Measurements from ENCODE around the gene RND3.

The RND3 gene

DNA sequence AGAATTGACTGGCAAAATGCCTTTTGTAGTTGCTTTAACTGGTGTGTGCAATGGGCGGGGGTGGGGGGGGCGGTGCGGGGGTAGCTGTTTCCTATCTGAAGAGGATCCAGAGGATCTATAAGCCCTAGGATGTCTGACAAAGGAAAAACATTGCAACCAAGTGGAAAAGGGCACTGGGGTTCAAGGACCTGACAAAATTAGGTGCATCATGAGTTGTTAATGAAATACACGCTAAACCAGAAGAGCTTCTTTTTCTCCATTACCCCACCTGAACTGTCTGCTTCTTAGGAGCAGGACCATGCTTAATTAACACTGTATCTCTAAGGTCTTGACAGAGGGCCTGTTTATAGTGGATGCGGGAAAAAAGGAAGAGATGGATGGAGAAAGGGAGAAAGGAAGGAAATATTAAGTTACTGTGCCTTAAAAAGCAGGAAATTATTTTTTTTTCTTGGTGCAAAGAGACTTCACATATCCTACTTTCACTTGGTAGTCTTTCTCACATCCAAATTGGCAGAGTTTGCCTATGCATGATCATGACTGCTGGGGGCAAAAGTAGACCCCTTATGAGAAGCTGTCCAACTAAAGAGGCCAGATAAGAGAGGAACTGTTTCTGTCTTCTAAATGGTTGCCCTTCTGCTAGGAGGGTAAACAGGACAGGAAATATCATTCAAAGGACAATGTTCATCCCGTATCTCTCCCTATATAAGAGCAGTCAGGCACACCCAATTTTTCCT, 4.6 kb downstream of the RND3 start:
- H3K27me3 ChIP-seq (ENCODE audit: control insufficient read depth, insufficient read depth, low read length) = no peaks in the 10 kb centered on the region
- no peaks in the 10 kb centered on the region for H3K9me3 ChIP-seq (ENCODE audit: control insufficient read depth, insufficient read depth, low read length)
- H3K27ac ChIP-seq (ENCODE audit: low read length) = no peak overlapping the region
- no peak overlapping the region for H3K4me3 ChIP-seq (ENCODE audit: low read length)
- peaks cover 4% of the 10 kb centered on the region; the same call in 1 of the 2 replicates for H3K36me3 ChIP-seq (ENCODE audit: control insufficient read depth, insufficient read depth, low read length)
- H3K4me1 ChIP-seq (ENCODE audit: control insufficient read depth, insufficient read depth, low read length) = peaks cover 7% of the 10 kb centered on the region; the same call in 1 of the 2 replicates
- 100% methylated on average over 1 of the region's 6 CpGs for WGBS (ENCODE audit: insufficient coverage, insufficient read length)
- no peak for DNase-seq (ENCODE audit: low read depth, low spot score)

GRCh38 chr2:150482111-150482510, 5.4 kb downstream of the RND3 start:
- H3K4me1 ChIP-seq (ENCODE audit: control insufficient read depth, insufficient read depth, low read length) = peaks cover 7% of the 10 kb centered on the region
- H3K27me3 ChIP-seq (ENCODE audit: control insufficient read depth, insufficient read depth, low read length) = no peaks in the 10 kb centered on the region

GRCh38 chr2:150480971-150481830, 6.3 kb downstream of the RND3 start:
- H3K36me3 ChIP-seq (ENCODE audit: control insufficient read depth, insufficient read depth, low read length) = peaks cover 4% of the 10 kb centered on the region; the same call in 1 of the 2 replicates
- H3K27me3 ChIP-seq (ENCODE audit: control insufficient read depth, insufficient read depth, low read length) = no peaks in the 10 kb centered on the region
- no peak overlapping the region for H3K4me3 ChIP-seq (ENCODE audit: low read length)
- H3K4me1 ChIP-seq (ENCODE audit: control insufficient read depth, insufficient read depth, low read length) = peaks cover 7% of the 10 kb centered on the region
- no CpG with 5 or more reads among the region's 6 CpGs for WGBS (ENCODE audit: insufficient coverage, insufficient read length)
- no peak for DNase-seq (ENCODE audit: low read depth, low spot score)
- no peak overlapping the region for H3K27ac ChIP-seq (ENCODE audit: low read length)
- no peaks in the 10 kb centered on the region for H3K9me3 ChIP-seq (ENCODE audit: control insufficient read depth, insufficient read depth, low read length)

More at GRCh38 chr2:150482111-150482510, 5.4 kb downstream of the RND3 start:
- Histone ChIP-seq H3K9me3 (ENCODE audit: control insufficient read depth, insufficient read depth, low read length) (no peaks in the 10 kb centered on the region), H3K36me3 (ENCODE audit: control insufficient read depth, insufficient read depth, low read length) (peaks cover 4% of the 10 kb centered on the region; the same call in 1 of the 2 replicates), H3K27ac (ENCODE audit: low read length) (no peak overlapping the region), H3K4me3 (ENCODE audit: low read length) (no peak overlapping the region)
- DNase-seq (ENCODE audit: low read depth, low spot score) = no peak

DNA sequence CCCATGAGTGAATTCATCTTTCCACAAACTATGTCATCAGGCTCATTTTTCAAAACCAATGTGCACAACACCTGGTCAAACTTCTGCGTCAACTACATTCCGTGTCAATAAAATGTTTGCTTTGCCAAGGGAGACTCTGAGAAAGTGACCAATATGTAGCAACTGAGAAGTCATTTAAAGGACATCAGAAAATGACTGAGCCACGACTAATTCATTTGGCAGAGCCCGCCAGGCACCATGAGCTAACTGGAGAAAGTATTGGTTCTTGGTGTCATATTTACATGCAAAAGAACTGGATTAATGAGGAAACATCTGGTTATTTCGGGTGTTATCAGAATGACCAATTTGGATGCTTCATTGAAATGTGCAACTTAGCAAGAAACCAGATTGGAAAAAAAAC, 7.2 kb downstream of the RND3 start:
- peaks cover 7% of the 10 kb centered on the region for H3K4me1 ChIP-seq (ENCODE audit: control insufficient read depth, insufficient read depth, low read length)
- no CpG with 5 or more reads among the region's 5 CpGs for WGBS (ENCODE audit: insufficient coverage, insufficient read length)
- H3K4me3 ChIP-seq (ENCODE audit: low read length) = no peak overlapping the region
- no peak overlapping the region for H3K27ac ChIP-seq (ENCODE audit: low read length)
- H3K27me3 ChIP-seq (ENCODE audit: control insufficient read depth, insufficient read depth, low read length) = no peaks in the 10 kb centered on the region
- H3K9me3 ChIP-seq (ENCODE audit: control insufficient read depth, insufficient read depth, low read length) = no peaks in the 10 kb centered on the region
- no peak for DNase-seq (ENCODE audit: low read depth, low spot score)
- H3K36me3 ChIP-seq (ENCODE audit: control insufficient read depth, insufficient read depth, low read length) = peaks cover 4% of the 10 kb centered on the region; the same call in 1 of the 2 replicates

GRCh38 chr2:150479075-150479915, 8.2 kb downstream of the RND3 start:
- DNase-seq (ENCODE audit: low read depth, low spot score) = no peak
- Histone ChIP-seq H3K27me3 (ENCODE audit: control insufficient read depth, insufficient read depth, low read length) (no peaks in the 10 kb centered on the region), H3K9me3 (ENCODE audit: control insufficient read depth, insufficient read depth, low read length) (no peaks in the 10 kb centered on the region), H3K27ac (ENCODE audit: low read length) (no peak overlapping the region), H3K36me3 (ENCODE audit: control insufficient read depth, insufficient read depth, low read length) (no peaks in the 10 kb centered on the region; the same call in 1 of the 2 replicates), H3K4me1 (ENCODE audit: control insufficient read depth, insufficient read depth, low read length) (peaks cover 1% of the 10 kb centered on the region), H3K4me3 (ENCODE audit: low read length) (no peak overlapping the region)
- no CpG with 5 or more reads among the region's 3 CpGs for WGBS (ENCODE audit: insufficient coverage, insufficient read length)

- no CpG with 5 or more reads among the region's 6 CpGs for WGBS (ENCODE audit: insufficient coverage, insufficient read length)
- H3K27ac ChIP-seq (ENCODE audit: low read length) = no peak overlapping the region
- peaks cover 1% of the 10 kb centered on the region for H3K4me1 ChIP-seq (ENCODE audit: control insufficient read depth, insufficient read depth, low read length)
- no peak for DNase-seq (ENCODE audit: low read depth, low spot score)
- peaks cover 4% of the 10 kb centered on the region; the same call in 1 of the 2 replicates for H3K36me3 ChIP-seq (ENCODE audit: control insufficient read depth, insufficient read depth, low read length)
- no peaks in the 10 kb centered on the region for H3K27me3 ChIP-seq (ENCODE audit: control insufficient read depth, insufficient read depth, low read length)
- H3K9me3 ChIP-seq (ENCODE audit: control insufficient read depth, insufficient read depth, low read length) = no peaks in the 10 kb centered on the region
- H3K4me3 ChIP-seq (ENCODE audit: low read length) = no peak overlapping the region
Observed at GRCh38 chr2:150478200-150478974, 9.1 kb downstream of the RND3 start.

- H3K4me1 ChIP-seq (ENCODE audit: control insufficient read depth, insufficient read depth, low read length) = peaks cover 1% of the 10 kb centered on the region
- H3K27ac ChIP-seq (ENCODE audit: low read length) = no peak overlapping the region
- H3K9me3 ChIP-seq (ENCODE audit: control insufficient read depth, insufficient read depth, low read length) = no peaks in the 10 kb centered on the region
- no peak overlapping the region for H3K4me3 ChIP-seq (ENCODE audit: low read length)
- DNase-seq (ENCODE audit: low read depth, low spot score) = no peak
- H3K36me3 ChIP-seq (ENCODE audit: control insufficient read depth, insufficient read depth, low read length) = peaks cover 4% of the 10 kb centered on the region; the same call in 1 of the 2 replicates
- no CpG with 5 or more reads among the region's 3 CpGs for WGBS (ENCODE audit: insufficient coverage, insufficient read length)
- H3K27me3 ChIP-seq (ENCODE audit: control insufficient read depth, insufficient read depth, low read length) = no peaks in the 10 kb centered on the region
Observed at GRCh38 chr2:150477347-150477746, 10.1 kb downstream of the RND3 start.

- H3K36me3 ChIP-seq (ENCODE audit: control insufficient read depth, insufficient read depth, low read length) = peaks cover 7% of the 10 kb centered on the region; the same call in 1 of the 2 replicates
- WGBS (ENCODE audit: insufficient coverage, insufficient read length) = no CpG with 5 or more reads among the region's 7 CpGs
- H3K4me3 ChIP-seq (ENCODE audit: low read length) = no peak overlapping the region
- no peaks in the 10 kb centered on the region for H3K9me3 ChIP-seq (ENCODE audit: control insufficient read depth, insufficient read depth, low read length)
- no peaks in the 10 kb centered on the region for H3K27me3 ChIP-seq (ENCODE audit: control insufficient read depth, insufficient read depth, low read length)
- no peak overlapping the region for H3K27ac ChIP-seq (ENCODE audit: low read length)
- H3K4me1 ChIP-seq (ENCODE audit: control insufficient read depth, insufficient read depth, low read length) = peaks cover 1% of the 10 kb centered on the region
- DNase-seq (ENCODE audit: low read depth, low spot score) = no peak
Observed at GRCh38 chr2:150476809-150477302, 10.6 kb downstream of the RND3 start.

DNA sequence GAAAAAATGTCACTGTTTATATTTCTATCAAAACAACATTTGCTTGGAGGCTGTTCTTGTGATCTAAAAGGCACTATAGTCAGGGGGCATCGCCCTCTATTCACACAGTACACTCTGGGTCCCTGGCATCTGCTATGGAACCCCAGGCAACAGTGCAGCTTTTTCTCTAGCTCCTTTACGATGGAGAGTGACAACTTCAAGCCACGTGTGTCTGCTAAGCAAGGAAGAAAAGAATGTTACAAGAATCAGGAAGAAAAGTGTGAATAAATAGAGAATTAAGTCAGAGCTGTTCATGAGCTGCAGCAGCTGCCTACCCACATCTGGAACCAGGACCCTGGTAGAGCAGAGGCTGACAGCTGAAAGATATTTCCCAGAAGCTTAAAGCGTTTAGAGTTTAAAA, 11.2 kb downstream of the RND3 start:
- no CpG with 5 or more reads among the region's 4 CpGs for WGBS (ENCODE audit: insufficient coverage, insufficient read length)
- H3K4me1 ChIP-seq (ENCODE audit: control insufficient read depth, insufficient read depth, low read length) = peaks cover 1% of the 10 kb centered on the region
- H3K4me3 ChIP-seq (ENCODE audit: low read length) = no peak overlapping the region
- no peak for DNase-seq (ENCODE audit: low read depth, low spot score)
- no peaks in the 10 kb centered on the region for H3K9me3 ChIP-seq (ENCODE audit: control insufficient read depth, insufficient read depth, low read length)
- H3K36me3 ChIP-seq (ENCODE audit: control insufficient read depth, insufficient read depth, low read length) = peaks cover 7% of the 10 kb centered on the region; the same call in 1 of the 2 replicates
- no peak overlapping the region for H3K27ac ChIP-seq (ENCODE audit: low read length)
- H3K27me3 ChIP-seq (ENCODE audit: control insufficient read depth, insufficient read depth, low read length) = no peaks in the 10 kb centered on the region

Data from iPS DF 6.9 (cell line).